ENCODE data around the gene CDK13.
A peak's percentile ranks its signal among the peaks of the same experiment; 100 is the strongest.

CDK13 gene

DNA sequence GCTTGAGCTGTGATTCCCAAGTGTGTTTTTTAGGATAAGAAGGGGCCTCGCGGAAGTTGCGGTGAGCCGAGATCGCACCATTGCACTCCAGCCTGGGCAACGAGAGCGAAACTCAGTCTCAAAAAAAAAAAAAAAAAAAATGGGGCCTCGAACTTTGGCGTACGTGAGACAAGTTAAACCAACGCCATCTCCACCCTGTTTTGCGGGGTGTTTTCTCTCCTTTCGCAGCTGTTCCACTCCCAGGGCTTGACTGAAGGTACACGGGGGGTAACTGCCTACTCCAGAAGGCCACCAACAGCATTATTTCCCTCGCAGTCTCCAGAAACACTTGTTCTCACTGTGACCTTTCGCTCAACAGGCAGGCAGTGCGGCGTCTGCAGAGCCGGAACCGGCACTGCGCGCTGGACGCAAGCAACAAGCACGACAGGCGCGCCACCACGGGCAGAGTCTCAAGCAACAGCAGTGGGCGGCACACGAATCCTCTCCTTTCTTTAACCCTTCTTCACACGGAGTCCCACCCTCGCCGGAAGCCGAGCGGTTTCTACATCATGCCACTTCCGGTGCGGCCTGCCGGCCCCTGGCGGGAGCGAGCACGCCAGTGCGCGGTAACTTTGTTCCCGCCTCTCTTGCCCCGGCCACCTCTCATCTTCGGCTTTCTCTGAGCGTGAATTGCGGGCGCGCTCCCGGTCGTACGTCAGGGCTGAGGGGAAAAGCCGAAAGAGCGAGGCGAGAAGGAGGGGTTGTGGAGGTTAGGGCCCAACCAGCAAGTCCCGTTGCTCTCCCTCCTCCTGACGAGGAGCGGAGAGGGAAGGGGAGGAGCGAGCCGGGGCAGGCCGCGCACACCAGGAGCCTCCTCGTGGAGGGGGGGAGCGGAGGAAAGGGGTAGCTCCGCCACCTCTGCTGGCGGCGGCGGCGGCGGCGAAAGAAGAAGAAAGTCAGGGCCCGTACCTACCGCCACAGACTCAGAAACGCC, 814 bp upstream of the CDK13 start:
- Histone ChIP-seq H3K27ac (peak overlapping the region; percentile 98 to 99), H3K4me3 (peak overlapping the region; percentile 85)
- TF ChIP-seq, protein P1, sequence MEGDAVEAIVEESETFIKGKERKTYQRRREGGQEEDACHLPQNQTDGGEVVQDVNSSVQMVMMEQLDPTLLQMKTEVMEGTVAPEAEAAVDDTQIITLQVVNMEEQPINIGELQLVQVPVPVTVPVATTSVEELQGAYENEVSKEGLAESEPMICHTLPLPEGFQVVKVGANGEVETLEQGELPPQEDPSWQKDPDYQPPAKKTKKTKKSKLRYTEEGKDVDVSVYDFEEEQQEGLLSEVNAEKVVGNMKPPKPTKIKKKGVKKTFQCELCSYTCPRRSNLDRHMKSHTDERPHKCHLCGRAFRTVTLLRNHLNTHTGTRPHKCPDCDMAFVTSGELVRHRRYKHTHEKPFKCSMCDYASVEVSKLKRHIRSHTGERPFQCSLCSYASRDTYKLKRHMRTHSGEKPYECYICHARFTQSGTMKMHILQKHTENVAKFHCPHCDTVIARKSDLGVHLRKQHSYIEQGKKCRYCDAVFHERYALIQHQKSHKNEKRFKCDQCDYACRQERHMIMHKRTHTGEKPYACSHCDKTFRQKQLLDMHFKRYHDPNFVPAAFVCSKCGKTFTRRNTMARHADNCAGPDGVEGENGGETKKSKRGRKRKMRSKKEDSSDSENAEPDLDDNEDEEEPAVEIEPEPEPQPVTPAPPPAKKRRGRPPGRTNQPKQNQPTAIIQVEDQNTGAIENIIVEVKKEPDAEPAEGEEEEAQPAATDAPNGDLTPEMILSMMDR (IDR thresholded peaks at IDR 0.05), result no peak
- DNase-seq (ENCODE audit: low spot score), result peak; percentile 99

DNA sequence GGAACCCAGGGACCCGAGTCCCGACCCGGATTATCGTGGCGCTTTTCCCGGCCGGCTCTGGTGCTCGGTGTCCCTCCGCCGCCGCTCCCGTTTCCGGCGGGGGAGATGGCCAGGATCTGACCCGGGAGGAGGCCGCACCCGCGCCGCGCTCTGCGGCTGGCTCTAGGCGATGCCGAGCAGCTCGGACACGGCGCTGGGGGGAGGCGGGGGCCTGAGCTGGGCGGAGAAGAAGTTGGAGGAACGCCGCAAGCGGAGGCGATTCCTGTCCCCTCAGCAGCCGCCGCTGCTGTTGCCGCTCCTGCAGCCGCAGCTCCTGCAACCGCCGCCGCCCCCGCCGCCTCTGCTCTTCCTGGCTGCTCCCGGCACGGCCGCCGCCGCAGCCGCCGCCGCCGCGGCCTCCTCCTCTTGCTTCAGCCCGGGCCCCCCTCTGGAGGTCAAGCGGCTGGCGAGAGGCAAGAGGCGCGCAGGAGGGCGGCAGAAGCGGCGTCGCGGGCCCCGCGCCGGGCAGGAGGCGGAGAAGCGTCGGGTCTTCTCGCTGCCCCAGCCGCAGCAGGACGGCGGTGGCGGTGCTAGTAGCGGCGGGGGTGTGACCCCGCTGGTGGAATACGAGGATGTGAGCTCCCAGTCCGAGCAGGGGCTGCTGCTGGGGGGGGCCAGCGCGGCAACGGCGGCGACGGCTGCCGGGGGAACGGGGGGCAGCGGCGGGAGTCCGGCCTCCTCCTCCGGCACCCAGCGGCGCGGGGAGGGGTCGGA, 593 bp downstream of the CDK13 start:
- Histone ChIP-seq H3K27ac (peak overlapping the region; percentile 98 to 99), H3K4me3 (peak overlapping the region; percentile 85)
- TF ChIP-seq, protein P1 (IDR thresholded peaks at IDR 0.05), result no peak
- peak; percentile 80 for DNase-seq (ENCODE audit: low spot score)

GRCh38 chr7:39951226-39952194, 1.5 kb downstream of the CDK13 start:
- Histone ChIP-seq H3K27ac (peak overlapping the region; percentile 98 to 99), H3K4me3 (peak overlapping the region; percentile 85)
- TF ChIP-seq, protein P1 (IDR thresholded peaks at IDR 0.05), result peak; percentile 38
- DNase-seq (ENCODE audit: low spot score), result peak; percentile 73

GRCh38 chr7:39952374-39952773, 2.3 kb downstream of the CDK13 start:
- TF ChIP-seq, protein P1 (IDR thresholded peaks at IDR 0.05), result no peak
- peak overlapping the region; percentile 85 for H3K4me3 ChIP-seq
- no peak for DNase-seq (ENCODE audit: low spot score)
- peak overlapping the region; percentile 98 to 99 for H3K27ac ChIP-seq

GRCh38 chr7:39952803-39953202, 2.7 kb downstream of the CDK13 start:
- Histone ChIP-seq H3K4me3 (peak overlapping the region; percentile 85), H3K27ac (no peak overlapping the region)
- TF ChIP-seq, protein P1 (IDR thresholded peaks at IDR 0.05), result no peak
- DNase-seq (ENCODE audit: low spot score), result no peak

GRCh38 chr7:39954694-39955093, 4.6 kb downstream of the CDK13 start:
- H3K4me3 ChIP-seq, result peak overlapping the region; percentile 85
- TF ChIP-seq, protein P1 (IDR thresholded peaks at IDR 0.05), result no peak
- no peak overlapping the region for H3K27ac ChIP-seq
- DNase-seq (ENCODE audit: low spot score), result no peak

All from coronary artery (tissue), 2 donors.